Adrenal gland (tissue), 12 donors: ENCODE results near the gene SCAPER. TPM values are rescaled to one million over a fixed set of nuclear protein-coding genes. Genes with fewer than 3 reads are reported as not detected.

Experiments
- DNase-seq, 7 donors: peaks; one replicate each; pipeline ENCODE4 v3.0.0-alpha.2; 2019 to 2020
- H3K27ac ChIP-seq, 5 donors: fragments of 200-600 bp; sonication (generic) in 4 of 5; 1 replicate in 3 of 5; 2 replicates in 2 of 5; pipeline versions ENCODE4 v1.5.1 to v1.8.0; 2016 to 2020; ENCODE audit warnings: mild to moderate bottlenecking in 1 of 5
- H3K27me3 ChIP-seq: fragments of 200-600 bp; 2 replicates; pipeline ENCODE4 v1.8.0; 2021
- H3K36me3 ChIP-seq, 2 donors: fragments of 200-600 bp; replicated peaks in 1 of 2; 1 replicate in 1 of 2; 2 replicates in 1 of 2; pipeline versions ENCODE4 v1.5.1 to v1.8.0; 2018 to 2022
- H3K4me1 ChIP-seq, 2 donors: fragments of 200-600 bp; replicated peaks in 1 of 2; 1 replicate in 1 of 2; 2 replicates in 1 of 2; pipeline versions ENCODE4 v1.5.1 to v1.8.0; 2018 to 2021
- H3K4me3 ChIP-seq, 4 donors: fragments of 200-600 bp; sonication (generic) in 3 of 4; one replicate each; pipeline ENCODE4 v1.5.1; 2016 to 2018
- H3K9me3 ChIP-seq, 3 donors: fragments of 200-600 bp; sonication (generic) in 1 of 3; replicated peaks in 1 of 3; 1 replicate in 2 of 3; 2 replicates in 1 of 3; pipeline versions ENCODE4 v1.5.1 to v1.8.0; 2016 to 2021
- POLR2A ChIP-seq, 2 donors: fragments of 450-650 bp; IDR thresholded peaks; one replicate each; pipeline ENCODE4 v1.6.1; 2017; ENCODE audit warnings: antibody characterized with exemption in 2 of 2, mild to moderate bottlenecking in 2 of 2, moderate library complexity in 1 of 2
- WGBS, 4 donors: extraction: QIAGEN DNeasy Blood & Tissue Kit in 2 of 4; methylation state at CpG; one replicate each; pipeline versions ENCODE4 v1.1.5 to v1.1.7; 2013 to 2017; 5-methylcytosine and 5-hydroxymethylcytosine counted together
- intact Hi-C, 2 donors: fragments of 100-400 bp; cut with DNase I; formaldehyde crosslinking; loops; one replicate each; pipeline versions ENCODE4 v1.14.1 to v1.15.0; 2022 to 2023
- polyA plus RNA-seq, 3 donors: library from polyadenylated mRNA; stranded (reverse); fragments of 200-250 nt in 2 of 3; fragments of 350-450 nt in 1 of 3; fragmentation: Illumina TruSeq in 1 of 3; extraction: RNeasy Lipid Tissue Mini Kit (QIAGEN cat#74804) in 1 of 3; gene quantifications; one replicate each; pipeline ENCODE4 v1.2.3, GENCODE V29; 2013 to 2014
- total RNA-seq, 9 donors: library from RNA; depleted of rRNA in 4 of 9; stranded (reverse); fragments of >200 nt in 4 of 9; fragments of 120-200 nt in 1 of 9; fragmentation: NEBNext Ultra II Directional in 1 of 9; extraction: Animal tissue kit (Norgen Biotek cat#: 25700) in 1 of 9; gene quantifications; one replicate each; pipeline versions ENCODE4 v1.1.0 to v1.2.4, GENCODE V29; 2013 to 2023
- TF ChIP-seq, protein P1 (sequence below), 6 experiments: fragments of 450-650 bp in 4 of 6; fragments of 200-600 bp in 2 of 6; sonication (generic) in 1 of 6; IDR thresholded peaks; 1 replicate in 5 of 6; 2 replicates in 1 of 6; pipeline versions ENCODE4 v1.5.1 to v1.8.0; 2016 to 2021; ENCODE audit warnings: antibody characterized with exemption in 6 of 6, mild to moderate bottlenecking in 2 of 6, moderate library complexity in 1 of 6
- donor health status: healthy with polysubstance abuse.
- donor health status: Bipolar disorder and iron deficiency.
- donor health status: DM: yes; HTN: yes; CAD: no.
- donor health status: DM: no; HTN: no; CAD: no.
- donor health status: DM: no; HTN: no; CAD: no.
- donor health status: DM: yes; HTN: yes; CAD: no.

The SCAPER gene
- total and polyA plus RNA-seq, 12 donors, result 3.9 to 95.3 (median 24.1) TPM

GRCh38 chr15:76346669-76347481, 558.3 kb downstream of the SCAPER start:
- 12 to 19% (median 15%) methylated on average over 27 to 74 of the region's 74 CpGs for WGBS, 4 donors
- no peak for TF ChIP-seq POLR2A (IDR thresholded peaks at IDR 0.05)
- TF ChIP-seq, protein P1, sequence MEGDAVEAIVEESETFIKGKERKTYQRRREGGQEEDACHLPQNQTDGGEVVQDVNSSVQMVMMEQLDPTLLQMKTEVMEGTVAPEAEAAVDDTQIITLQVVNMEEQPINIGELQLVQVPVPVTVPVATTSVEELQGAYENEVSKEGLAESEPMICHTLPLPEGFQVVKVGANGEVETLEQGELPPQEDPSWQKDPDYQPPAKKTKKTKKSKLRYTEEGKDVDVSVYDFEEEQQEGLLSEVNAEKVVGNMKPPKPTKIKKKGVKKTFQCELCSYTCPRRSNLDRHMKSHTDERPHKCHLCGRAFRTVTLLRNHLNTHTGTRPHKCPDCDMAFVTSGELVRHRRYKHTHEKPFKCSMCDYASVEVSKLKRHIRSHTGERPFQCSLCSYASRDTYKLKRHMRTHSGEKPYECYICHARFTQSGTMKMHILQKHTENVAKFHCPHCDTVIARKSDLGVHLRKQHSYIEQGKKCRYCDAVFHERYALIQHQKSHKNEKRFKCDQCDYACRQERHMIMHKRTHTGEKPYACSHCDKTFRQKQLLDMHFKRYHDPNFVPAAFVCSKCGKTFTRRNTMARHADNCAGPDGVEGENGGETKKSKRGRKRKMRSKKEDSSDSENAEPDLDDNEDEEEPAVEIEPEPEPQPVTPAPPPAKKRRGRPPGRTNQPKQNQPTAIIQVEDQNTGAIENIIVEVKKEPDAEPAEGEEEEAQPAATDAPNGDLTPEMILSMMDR (IDR thresholded peaks at IDR 0.05), result no peak
- peaks cover 10 to 28% of the 10 kb centered on the region in 2 donors for H3K4me1 ChIP-seq
- no peaks in the 10 kb centered on the region for H3K36me3 ChIP-seq
- H3K27me3 ChIP-seq, result peaks cover 60% of the 10 kb centered on the region
- intact Hi-C loops, result no loop called here
- peak overlapping the region in 1 of 4 donors; percentile 48 for H3K4me3 ChIP-seq
- no peak for DNase-seq
- no peak overlapping the region for H3K27ac ChIP-seq
- no peaks in the 10 kb centered on the region for H3K9me3 ChIP-seq

- no peak for DNase-seq
- TF ChIP-seq POLR2A (IDR thresholded peaks at IDR 0.05), result no peak
- Histone ChIP-seq H3K9me3 (no peaks in the 10 kb centered on the region), H3K27me3 (peaks cover 68% of the 10 kb centered on the region), H3K4me3 (peak overlapping the region in 1 of 4 donors; percentile 48), H3K36me3 (no peaks in the 10 kb centered on the region), H3K4me1 (peaks cover 17 to 36% of the 10 kb centered on the region in 2 donors), H3K27ac (no peak overlapping the region)
- 6 to 19% (median 9%) methylated on average over 15 to 65 of the region's 65 CpGs for WGBS, 4 donors
- intact Hi-C loops, result no loop called here
Observed at GRCh38 chr15:76345880-76346668, 559.1 kb downstream of the SCAPER start.

DNA sequence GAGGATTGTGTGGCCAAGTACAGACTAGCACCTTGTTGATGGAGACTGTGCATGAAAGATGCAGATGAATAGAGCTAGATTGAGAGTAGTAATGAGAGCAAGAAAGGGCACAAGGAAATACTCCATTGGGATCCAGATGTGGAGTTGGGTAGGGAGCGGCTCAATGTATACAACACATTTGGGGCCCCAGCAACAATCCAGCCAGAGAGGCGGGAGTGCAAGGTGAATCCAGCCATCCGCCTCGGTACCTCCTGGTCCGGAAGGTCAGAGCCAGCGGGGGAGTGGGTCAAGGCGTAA, 559.6 kb downstream of the SCAPER start:
- DNase-seq, result no peak
- no peak for TF ChIP-seq POLR2A (IDR thresholded peaks at IDR 0.05)
- TF ChIP-seq, protein P1 (IDR thresholded peaks at IDR 0.05), result no peak
- no peaks in the 10 kb centered on the region for H3K9me3 ChIP-seq
- H3K27ac ChIP-seq, result no peak overlapping the region
- WGBS, 4 donors, result 18 to 25% (median 22%) methylated on average over 7 of the region's 7 CpGs
- intact Hi-C loops, result no loop called here
- H3K4me3 ChIP-seq, result no peak overlapping the region
- peaks cover 22 to 41% of the 10 kb centered on the region in 2 donors for H3K4me1 ChIP-seq
- no peaks in the 10 kb centered on the region for H3K36me3 ChIP-seq
- peaks cover 74% of the 10 kb centered on the region for H3K27me3 ChIP-seq

- peaks cover 79% of the 10 kb centered on the region for H3K27me3 ChIP-seq
- H3K36me3 ChIP-seq, result no peaks in the 10 kb centered on the region
- TF ChIP-seq POLR2A (IDR thresholded peaks at IDR 0.05), result no peak
- TF ChIP-seq, protein P1 (IDR thresholded peaks at IDR 0.05), result no peak
- H3K4me1 ChIP-seq, result peaks cover 27 to 46% of the 10 kb centered on the region in 2 donors
- no peak overlapping the region for H3K4me3 ChIP-seq
- intact Hi-C loops, result no loop called here
- WGBS, 4 donors, result 38 to 48% (median 41%) methylated on average over 3 of the region's 3 CpGs
- H3K9me3 ChIP-seq, result no peaks in the 10 kb centered on the region
- no peak for DNase-seq
- H3K27ac ChIP-seq, result no peak overlapping the region
Observed at GRCh38 chr15:76344893-76345582, 560.1 kb downstream of the SCAPER start.
